GM23338 (cell line): Measurements from ENCODE around the gene SLC25A13. TPM values are rescaled to one million over a fixed set of nuclear protein-coding genes. Genes with fewer than 3 reads are reported as not detected.

Experiments
- ATAC-seq: fragments of 200-7000 bp; cut with Tn5 transposase; 3 replicates; pipeline ENCODE4 v1.9.1; 2020
- DNase-seq: peaks from one replicate; pipeline ENCODE4 v3.0.0-alpha.2; 2015; ENCODE audit warnings: low spot score
- H2AFZ ChIP-seq: fragments of 200-600 bp; sonication (generic); 2 replicates; pipeline ENCODE4 v1.8.0; 2016; ENCODE audit warnings: antibody characterized with exemption, mild to moderate bottlenecking, moderate library complexity
- H3F3A ChIP-seq: fragments of 200-600 bp; sonication (generic); replicated peaks from 2 replicates; pipeline ENCODE4 v1.8.0; 2017; ENCODE audit warnings: antibody characterized with exemption, mixed run types, low read depth
- H3K27ac ChIP-seq: fragments of 200-600 bp; sonication (generic); 2 replicates; pipeline ENCODE4 v1.6.1; 2016; ENCODE audit warnings: low read depth
- H3K27me3 ChIP-seq: fragments of 200-600 bp; sonication (generic); 2 replicates; pipeline ENCODE4 v1.8.0; 2016; ENCODE audit warnings: mild to moderate bottlenecking, mixed run types, moderate library complexity; ENCODE audit not compliant: insufficient read depth
- H3K36me3 ChIP-seq: fragments of 200-600 bp; sonication (generic); 2 replicates; pipeline ENCODE4 v1.8.0; 2016; ENCODE audit warnings: mild to moderate bottlenecking; ENCODE audit not compliant: insufficient read depth
- H3K4me1 ChIP-seq: fragments of 200-600 bp; sonication (generic); 2 replicates; pipeline ENCODE4 v1.8.0; 2016; ENCODE audit warnings: mild to moderate bottlenecking, moderate library complexity; ENCODE audit not compliant: insufficient read depth
- H3K4me2 ChIP-seq: fragments of 200-600 bp; sonication (generic); 2 replicates; pipeline ENCODE4 v1.7.1; 2017; ENCODE audit warnings: mixed run types
- H3K4me3 ChIP-seq: fragments of 200-600 bp; sonication (generic); 2 replicates; pipeline ENCODE4 v1.6.1; 2016; ENCODE audit warnings: mixed run types
- H3K79me2 ChIP-seq: fragments of 200-600 bp; sonication (generic); replicated peaks from 2 replicates; pipeline ENCODE4 v1.8.0; 2017; ENCODE audit warnings: mild to moderate bottlenecking; ENCODE audit not compliant: insufficient read depth
- H3K9me2 ChIP-seq: fragments of 200-600 bp; sonication (generic); 2 replicates; pipeline ENCODE4 v1.8.0; 2017; ENCODE audit not compliant: insufficient read depth
- H4K20me1 ChIP-seq: fragments of 200-600 bp; sonication (generic); replicated peaks from 2 replicates; pipeline ENCODE4 v1.8.0; 2017; ENCODE audit warnings: mild to moderate bottlenecking; ENCODE audit not compliant: insufficient read depth
- H3K27ac Mint-ChIP-seq: 2 replicates; pipeline ENCODE4 v1.8.0; 2020; ENCODE audit warnings: inconsistent platforms, mild to moderate bottlenecking, moderate library complexity, mixed read lengths
- H3K27me3 Mint-ChIP-seq: 3 replicates; pipeline ENCODE4 v1.8.0; 2022; ENCODE audit warnings: low read depth, mild to moderate bottlenecking, moderate library complexity, mixed read lengths, inconsistent platforms; ENCODE audit not compliant: insufficient read depth, poor library complexity
- H3K36me3 Mint-ChIP-seq: 3 replicates; pipeline ENCODE4 v1.8.0; 2021; ENCODE audit warnings: low read depth, mild to moderate bottlenecking, inconsistent platforms, moderate library complexity, mixed read lengths
- H3K4me1 Mint-ChIP-seq: 3 replicates; pipeline ENCODE4 v1.8.0; 2020; ENCODE audit warnings: mild to moderate bottlenecking, inconsistent platforms, mixed read lengths
- H3K4me3 Mint-ChIP-seq: 3 replicates; pipeline ENCODE4 v1.8.0; 2021; ENCODE audit warnings: moderate library complexity, mild to moderate bottlenecking, inconsistent platforms, mixed read lengths
- H3K9me3 Mint-ChIP-seq: 3 replicates; pipeline ENCODE4 v1.8.0; 2020; ENCODE audit warnings: moderate library complexity, mild to moderate bottlenecking, inconsistent platforms, mixed read lengths
- CREB1 ChIP-seq: fragments of 250-450 bp; sonication (Bioruptor Pico); IDR thresholded peaks from 2 replicates; pipeline ENCODE4 v1.5.0; 2020; ENCODE audit warnings: low read depth, mild to moderate bottlenecking, moderate library complexity
- EZH2 ChIP-seq: fragments of 200-600 bp; sonication (generic); IDR thresholded peaks from one replicate; pipeline ENCODE4 v1.8.0; 2017; ENCODE audit warnings: antibody characterized with exemption, mild to moderate bottlenecking, low read depth; ENCODE audit not compliant: unreplicated experiment
- EZH2phosphoT487 ChIP-seq: fragments of 200-600 bp; sonication (generic); IDR thresholded peaks from one replicate; pipeline ENCODE4 v1.8.1; 2018; ENCODE audit warnings: antibody characterized with exemption; ENCODE audit not compliant: unreplicated experiment
- JUNB ChIP-seq: IDR thresholded peaks from one replicate; pipeline ENCODE4 v1.6.1; 2016; ENCODE audit warnings: antibody characterized with exemption; ENCODE audit not compliant: unreplicated experiment
- POLR2AphosphoS5 ChIP-seq: IDR thresholded peaks from 2 replicates; pipeline ENCODE4 v1.6.1; 2016; ENCODE audit warnings: antibody characterized with exemption, low read depth
- STAT1 ChIP-seq: IDR thresholded peaks from one replicate; pipeline ENCODE4 v1.6.1; 2016; ENCODE audit warnings: antibody characterized with exemption; ENCODE audit not compliant: unreplicated experiment
- ZNF114 ChIP-seq: fragments of 250-450 bp; sonication (Bioruptor Pico); IDR thresholded peaks from 2 replicates; pipeline ENCODE4 v1.5.0; 2020; ENCODE audit warnings: mild to moderate bottlenecking, moderate library complexity
- ZNF331 ChIP-seq: fragments of 250-450 bp; sonication (Bioruptor Pico); IDR thresholded peaks from 2 replicates; pipeline ENCODE4 v1.5.0; 2020; ENCODE audit warnings: low read depth, mild to moderate bottlenecking, moderate library complexity
- polyA plus RNA-seq: library from polyadenylated mRNA; unstranded; fragments of >200 nt; fragmentation: Nextera tagmentation; extraction: Ambion mirVana; gene quantifications from 2 replicates; pipeline ENCODE4 v1.2.1, GENCODE V29; 2016
- total RNA-seq: library from RNA; depleted of rRNA; stranded (reverse); fragments of >200 nt; shearing (Covaris generic); gene quantifications from 2 replicates; pipeline ENCODE4 v1.2.3, GENCODE V29; 2014
- TF ChIP-seq, protein P1 (sequence below): IDR thresholded peaks from 2 replicates; pipeline ENCODE4 v1.6.1; 2016; ENCODE audit warnings: antibody characterized with exemption
- TF ChIP-seq, protein P2 (sequence below): IDR thresholded peaks from one replicate; pipeline ENCODE4 v1.6.1; 2018; ENCODE audit warnings: antibody characterized with exemption; ENCODE audit not compliant: unreplicated experiment

Gene SLC25A13
- total and polyA plus RNA-seq, 2 experiments from 2014 or later, result 51.1 to 84.6 TPM

DNA sequence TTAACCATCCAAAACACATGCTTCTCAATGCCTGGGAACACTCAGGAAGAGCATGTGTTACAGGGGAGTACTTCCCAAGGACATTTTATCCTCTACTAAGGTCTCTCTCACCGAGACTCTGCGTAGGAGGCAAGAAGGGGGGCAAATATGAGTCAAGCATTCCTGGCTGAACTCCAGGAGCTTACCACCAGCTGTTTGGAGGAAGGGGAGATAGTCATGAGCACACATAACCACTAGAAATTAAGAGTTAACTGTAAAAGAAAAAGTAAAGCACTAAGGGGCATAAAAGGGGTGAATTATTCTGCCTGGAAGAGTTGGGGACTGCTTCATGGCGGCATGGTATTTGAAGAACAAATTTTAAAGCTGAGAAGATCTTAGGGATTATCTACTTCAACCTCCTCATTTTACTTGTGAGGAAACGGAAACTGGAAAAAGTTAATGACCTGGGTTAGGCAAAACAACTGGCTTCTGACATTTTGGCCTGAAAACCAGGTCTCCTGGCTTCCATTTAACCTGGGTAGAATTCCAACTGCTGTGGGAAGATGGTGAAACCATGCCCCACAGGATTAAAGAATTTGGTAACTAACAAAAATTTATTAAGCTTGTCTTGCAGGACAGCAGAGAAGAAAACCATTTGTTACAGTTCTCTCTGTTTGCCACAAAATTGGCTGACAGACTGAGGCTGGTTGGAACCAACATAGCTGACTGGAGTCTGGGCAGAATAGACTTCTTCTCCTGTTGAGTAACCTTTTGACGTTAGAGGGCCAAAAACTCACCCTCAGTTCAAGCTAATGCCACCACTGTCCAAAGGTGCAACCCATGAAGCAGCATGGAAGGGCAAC is 85.5 kb downstream of the SLC25A13 start:
- peaks cover 2% of the 10 kb centered on the region for H3K27me3 Mint-ChIP-seq
- H3K4me3 Mint-ChIP-seq, result no peak overlapping the region
- TF ChIP-seq, protein P1, sequence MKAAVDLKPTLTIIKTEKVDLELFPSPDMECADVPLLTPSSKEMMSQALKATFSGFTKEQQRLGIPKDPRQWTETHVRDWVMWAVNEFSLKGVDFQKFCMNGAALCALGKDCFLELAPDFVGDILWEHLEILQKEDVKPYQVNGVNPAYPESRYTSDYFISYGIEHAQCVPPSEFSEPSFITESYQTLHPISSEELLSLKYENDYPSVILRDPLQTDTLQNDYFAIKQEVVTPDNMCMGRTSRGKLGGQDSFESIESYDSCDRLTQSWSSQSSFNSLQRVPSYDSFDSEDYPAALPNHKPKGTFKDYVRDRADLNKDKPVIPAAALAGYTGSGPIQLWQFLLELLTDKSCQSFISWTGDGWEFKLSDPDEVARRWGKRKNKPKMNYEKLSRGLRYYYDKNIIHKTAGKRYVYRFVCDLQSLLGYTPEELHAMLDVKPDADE, result no peak
- TF ChIP-seq ZNF331 (CRISPR knock-in tag) (no peak), ZNF114 (CRISPR knock-in tag) (no peak), CREB1 (CRISPR knock-in tag) (no peak), POLR2AphosphoS5 (no peak), JUNB (no peak), EZH2phosphoT487 (no peak), STAT1 (no peak)
- TF ChIP-seq, protein P2, sequence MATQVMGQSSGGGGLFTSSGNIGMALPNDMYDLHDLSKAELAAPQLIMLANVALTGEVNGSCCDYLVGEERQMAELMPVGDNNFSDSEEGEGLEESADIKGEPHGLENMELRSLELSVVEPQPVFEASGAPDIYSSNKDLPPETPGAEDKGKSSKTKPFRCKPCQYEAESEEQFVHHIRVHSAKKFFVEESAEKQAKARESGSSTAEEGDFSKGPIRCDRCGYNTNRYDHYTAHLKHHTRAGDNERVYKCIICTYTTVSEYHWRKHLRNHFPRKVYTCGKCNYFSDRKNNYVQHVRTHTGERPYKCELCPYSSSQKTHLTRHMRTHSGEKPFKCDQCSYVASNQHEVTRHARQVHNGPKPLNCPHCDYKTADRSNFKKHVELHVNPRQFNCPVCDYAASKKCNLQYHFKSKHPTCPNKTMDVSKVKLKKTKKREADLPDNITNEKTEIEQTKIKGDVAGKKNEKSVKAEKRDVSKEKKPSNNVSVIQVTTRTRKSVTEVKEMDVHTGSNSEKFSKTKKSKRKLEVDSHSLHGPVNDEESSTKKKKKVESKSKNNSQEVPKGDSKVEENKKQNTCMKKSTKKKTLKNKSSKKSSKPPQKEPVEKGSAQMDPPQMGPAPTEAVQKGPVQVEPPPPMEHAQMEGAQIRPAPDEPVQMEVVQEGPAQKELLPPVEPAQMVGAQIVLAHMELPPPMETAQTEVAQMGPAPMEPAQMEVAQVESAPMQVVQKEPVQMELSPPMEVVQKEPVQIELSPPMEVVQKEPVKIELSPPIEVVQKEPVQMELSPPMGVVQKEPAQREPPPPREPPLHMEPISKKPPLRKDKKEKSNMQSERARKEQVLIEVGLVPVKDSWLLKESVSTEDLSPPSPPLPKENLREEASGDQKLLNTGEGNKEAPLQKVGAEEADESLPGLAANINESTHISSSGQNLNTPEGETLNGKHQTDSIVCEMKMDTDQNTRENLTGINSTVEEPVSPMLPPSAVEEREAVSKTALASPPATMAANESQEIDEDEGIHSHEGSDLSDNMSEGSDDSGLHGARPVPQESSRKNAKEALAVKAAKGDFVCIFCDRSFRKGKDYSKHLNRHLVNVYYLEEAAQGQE, result no peak
- H3K4me2 ChIP-seq, result no peak overlapping the region
- no peak overlapping the region for H3K27ac ChIP-seq
- no peaks in the 10 kb centered on the region for H3K9me3 Mint-ChIP-seq
- no peak overlapping the region for H3K27ac Mint-ChIP-seq
- H2AFZ ChIP-seq, result no peak overlapping the region
- ATAC-seq (no peak), DNase-seq (no peak)
- 0 out of 3 replicates have a peak, but pooled peaks cover 3% of the 10 kb centered on the region for H3K4me1 Mint-ChIP-seq
- no peaks in the 10 kb centered on the region for H3K27me3 ChIP-seq
- H3K4me1 ChIP-seq, result no peaks in the 10 kb centered on the region
- no peaks in the 10 kb centered on the region for H3F3A ChIP-seq
- no peak overlapping the region for H3K4me3 ChIP-seq
- H3K36me3 ChIP-seq, result no peaks in the 10 kb centered on the region
- H4K20me1 ChIP-seq, result peaks cover 11% of the 10 kb centered on the region
- H3K79me2 ChIP-seq, result peaks cover 18% of the 10 kb centered on the region; the same call in 1 of the 2 replicates
- H3K9me2 ChIP-seq, result no peaks in the 10 kb centered on the region
- H3K36me3 Mint-ChIP-seq, result peaks cover 17% of the 10 kb centered on the region

DNA sequence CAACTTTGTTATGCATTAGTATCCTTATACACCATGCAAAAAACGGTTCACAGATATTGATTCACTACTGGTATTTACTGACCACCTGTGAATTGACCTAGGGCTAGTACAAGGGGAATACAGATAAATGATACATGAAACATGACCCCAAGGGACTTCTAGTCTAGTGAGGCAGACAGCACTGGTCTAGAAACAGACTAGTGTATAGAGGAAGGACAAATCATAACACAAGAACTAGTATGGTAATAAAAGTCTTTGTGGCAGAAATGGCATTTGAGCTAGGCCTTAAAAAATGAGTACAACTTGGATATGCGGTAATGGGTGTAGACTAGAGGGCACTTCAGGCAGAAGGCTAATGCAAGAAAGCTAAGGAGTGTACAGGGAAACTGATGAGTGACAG is 86.6 kb downstream of the SLC25A13 start:
- Mint-ChIP-seq H3K4me1 (0 out of 3 replicates have a peak, but pooled peaks cover 3% of the 10 kb centered on the region), H3K27ac (no peak overlapping the region), H3K27me3 (peaks cover 2% of the 10 kb centered on the region), H3K4me3 (no peak overlapping the region), H3K36me3 (peaks cover 26% of the 10 kb centered on the region), H3K9me3 (no peaks in the 10 kb centered on the region)
- H2AFZ ChIP-seq, result no peak overlapping the region
- H4K20me1 ChIP-seq, result peaks cover 8% of the 10 kb centered on the region
- H3K36me3 ChIP-seq, result no peaks in the 10 kb centered on the region
- no peaks in the 10 kb centered on the region for H3F3A ChIP-seq
- H3K9me2 ChIP-seq, result no peaks in the 10 kb centered on the region
- H3K27ac ChIP-seq, result no peak overlapping the region
- peaks cover 19% of the 10 kb centered on the region; the same call in 1 of the 2 replicates for H3K79me2 ChIP-seq
- no peak overlapping the region for H3K4me3 ChIP-seq
- no peak overlapping the region for H3K4me2 ChIP-seq
- ATAC-seq (no peak), DNase-seq (no peak)
- no peaks in the 10 kb centered on the region for H3K27me3 ChIP-seq
- no peaks in the 10 kb centered on the region for H3K4me1 ChIP-seq
- TF ChIP-seq POLR2AphosphoS5 (no peak), EZH2phosphoT487 (no peak), EZH2 (no peak), STAT1 (no peak), CREB1 (CRISPR knock-in tag) (no peak), JUNB (no peak)
